Osteocyte (in vitro differentiated cells): ENCODE measurements around the gene KHDC4. TPM values are rescaled to one million over a fixed set of nuclear protein-coding genes. Genes with fewer than 3 reads are reported as not detected.
"Not testable (repeated sequence)": the region's sequence is repeated elsewhere in the genome, so short reads cannot be mapped to it uniquely, and the experiment has no call there.

Experiments
- DNase-seq: peaks from one replicate; pipeline ENCODE4 v3.0.0; 2021; ENCODE audit warnings: mixed read lengths; ENCODE audit not compliant: unreplicated experiment; ENCODE audit errors: extremely low spot score
- H3K27ac Mint-ChIP-seq: one replicate; pipeline ENCODE4 v1.8.0; 2021; ENCODE audit warnings: mild to moderate bottlenecking, mixed read lengths; ENCODE audit not compliant: unreplicated experiment
- H3K27me3 Mint-ChIP-seq: one replicate; pipeline ENCODE4 v1.8.0; 2021; ENCODE audit warnings: mixed read lengths; ENCODE audit not compliant: unreplicated experiment
- H3K36me3 Mint-ChIP-seq: one replicate; pipeline ENCODE4 v1.8.0; 2021; ENCODE audit warnings: mixed read lengths; ENCODE audit not compliant: unreplicated experiment
- H3K4me1 Mint-ChIP-seq: one replicate; pipeline ENCODE4 v1.8.0; 2021; ENCODE audit warnings: mixed read lengths; ENCODE audit not compliant: unreplicated experiment
- H3K4me3 Mint-ChIP-seq: one replicate; pipeline ENCODE4 v1.8.0; 2021; ENCODE audit warnings: mild to moderate bottlenecking, moderate library complexity, mixed read lengths; ENCODE audit not compliant: unreplicated experiment
- H3K9me3 Mint-ChIP-seq: one replicate; pipeline ENCODE4 v1.8.0; 2021; ENCODE audit warnings: mixed read lengths; ENCODE audit not compliant: unreplicated experiment
- total RNA-seq: library from RNA; stranded (reverse); gene quantifications from 2 replicates; pipeline ENCODE4 v1.2.1, GENCODE V29; 2021
- TF ChIP-seq, protein P1 (sequence below): fragments of 200-600 bp; sonication (generic); IDR thresholded peaks from 2 replicates; pipeline ENCODE4 v1.5.0; 2021; ENCODE audit warnings: antibody characterized with exemption, mild to moderate bottlenecking, moderate library complexity

KHDC4 gene
- total RNA-seq, 1 donor from 2014 or later: 53.7 TPM

DNA sequence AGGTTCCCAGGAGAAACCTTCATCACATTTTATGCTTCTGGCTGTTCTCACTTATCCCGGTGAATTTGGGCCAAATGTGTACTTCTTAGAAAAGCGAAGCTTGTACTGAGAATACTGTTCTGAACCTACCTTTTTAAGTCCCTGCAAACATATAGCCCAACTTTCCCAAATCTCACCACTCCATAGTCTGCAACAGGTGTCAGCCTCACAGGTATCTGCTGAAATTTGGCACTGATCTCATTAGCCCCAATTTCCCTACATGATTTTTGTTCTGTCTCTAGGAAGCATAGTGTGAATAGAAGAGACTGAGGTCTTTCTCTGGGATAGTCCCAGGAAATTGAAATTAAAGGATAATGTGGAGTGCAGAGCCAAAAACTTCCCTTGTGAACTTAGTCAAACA lies 34.5 kb downstream of the KHDC4 start:
- H3K27me3 Mint-ChIP-seq: no peaks in the 10 kb centered on the region

DNA sequence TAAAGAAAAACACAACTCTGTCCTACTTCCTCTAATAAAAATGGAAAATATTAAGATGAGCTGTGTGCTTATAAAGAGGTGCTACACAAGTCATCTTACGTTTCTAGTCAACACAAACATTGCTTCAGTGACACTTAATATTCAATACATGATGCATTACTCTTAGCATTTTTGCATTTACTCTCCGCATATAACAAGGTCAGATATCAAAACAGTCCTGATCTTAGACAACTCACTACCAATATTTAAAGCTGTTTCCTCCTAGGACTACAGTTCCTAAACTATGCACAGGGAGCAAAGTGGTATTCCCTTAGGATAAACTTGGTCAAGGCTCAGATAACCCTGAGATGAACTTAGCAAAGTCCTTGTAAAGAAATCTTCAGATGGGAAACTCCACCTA lies 35.3 kb downstream of the KHDC4 start:
- Mint-ChIP-seq H3K9me3 (no peaks in the 10 kb centered on the region), H3K27me3 (no peaks in the 10 kb centered on the region), H3K4me1 (peaks cover 4% of the 10 kb centered on the region), H3K36me3 (peaks cover 38% of the 10 kb centered on the region), H3K4me3 (no peak overlapping the region), H3K27ac (no peak overlapping the region)
- DNase-seq: no peak
- TF ChIP-seq, protein P1, sequence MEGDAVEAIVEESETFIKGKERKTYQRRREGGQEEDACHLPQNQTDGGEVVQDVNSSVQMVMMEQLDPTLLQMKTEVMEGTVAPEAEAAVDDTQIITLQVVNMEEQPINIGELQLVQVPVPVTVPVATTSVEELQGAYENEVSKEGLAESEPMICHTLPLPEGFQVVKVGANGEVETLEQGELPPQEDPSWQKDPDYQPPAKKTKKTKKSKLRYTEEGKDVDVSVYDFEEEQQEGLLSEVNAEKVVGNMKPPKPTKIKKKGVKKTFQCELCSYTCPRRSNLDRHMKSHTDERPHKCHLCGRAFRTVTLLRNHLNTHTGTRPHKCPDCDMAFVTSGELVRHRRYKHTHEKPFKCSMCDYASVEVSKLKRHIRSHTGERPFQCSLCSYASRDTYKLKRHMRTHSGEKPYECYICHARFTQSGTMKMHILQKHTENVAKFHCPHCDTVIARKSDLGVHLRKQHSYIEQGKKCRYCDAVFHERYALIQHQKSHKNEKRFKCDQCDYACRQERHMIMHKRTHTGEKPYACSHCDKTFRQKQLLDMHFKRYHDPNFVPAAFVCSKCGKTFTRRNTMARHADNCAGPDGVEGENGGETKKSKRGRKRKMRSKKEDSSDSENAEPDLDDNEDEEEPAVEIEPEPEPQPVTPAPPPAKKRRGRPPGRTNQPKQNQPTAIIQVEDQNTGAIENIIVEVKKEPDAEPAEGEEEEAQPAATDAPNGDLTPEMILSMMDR: no peak

More for the DNA sequence above, 34.5 kb downstream of the KHDC4 start:
- TF ChIP-seq, protein P1: no peak
- H3K4me3 Mint-ChIP-seq: no peak overlapping the region
- H3K36me3 Mint-ChIP-seq: peaks cover 46% of the 10 kb centered on the region
- H3K4me1 Mint-ChIP-seq: no peaks in the 10 kb centered on the region
- no peak for DNase-seq
- no peaks in the 10 kb centered on the region for H3K9me3 Mint-ChIP-seq
- no peak overlapping the region for H3K27ac Mint-ChIP-seq

DNA sequence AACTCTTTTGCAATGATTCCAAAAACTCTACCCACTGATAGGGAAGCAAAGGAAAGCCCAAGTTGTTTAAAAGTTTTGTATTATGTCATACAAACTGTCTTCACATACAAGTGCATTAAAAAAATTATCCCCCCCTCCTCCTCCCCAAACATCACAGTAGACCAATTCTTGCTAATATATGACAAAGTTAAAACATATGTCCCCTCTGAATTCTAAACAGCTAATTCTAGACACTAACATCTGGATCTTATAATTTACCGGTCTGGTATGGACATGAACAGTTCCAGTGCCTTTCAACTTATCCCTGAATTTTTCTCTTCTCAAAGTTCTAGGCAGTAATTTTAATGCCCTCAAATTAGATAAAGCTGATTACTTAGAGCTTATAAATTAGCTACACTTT lies 36.5 kb downstream of the KHDC4 start:
- Mint-ChIP-seq H3K4me3 (no peak overlapping the region), H3K36me3 (peaks cover 34% of the 10 kb centered on the region), H3K27ac (peak overlapping the region; percentile 31), H3K9me3 (no peaks in the 10 kb centered on the region), H3K4me1 (peaks cover 15% of the 10 kb centered on the region), H3K27me3 (no peaks in the 10 kb centered on the region)
- TF ChIP-seq, protein P1: no peak
- DNase-seq: no peak

DNA sequence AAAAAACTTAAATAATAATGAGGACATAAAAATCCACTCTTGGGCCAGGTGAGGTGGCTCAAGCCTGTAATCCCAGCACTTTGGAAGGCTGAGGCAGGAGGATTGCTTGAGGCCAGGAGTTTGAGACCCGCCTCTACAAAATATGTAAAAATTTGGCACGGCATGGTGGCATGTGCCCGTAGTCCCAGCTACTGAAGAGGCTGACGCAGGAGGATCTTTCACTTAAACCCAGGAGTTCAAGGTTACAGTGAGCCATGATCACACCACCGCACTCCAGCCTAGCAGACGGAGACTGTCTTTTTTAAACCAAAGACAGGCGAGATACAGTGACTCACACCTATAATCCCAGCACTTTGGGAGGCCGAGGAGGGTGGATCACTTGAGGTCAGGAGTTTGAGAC lies 37.7 kb downstream of the KHDC4 start:
- H3K27ac Mint-ChIP-seq, H3K9me3 Mint-ChIP-seq, DNase-seq, H3K4me3 Mint-ChIP-seq, H3K27me3 Mint-ChIP-seq: not testable (repeated sequence)
- peaks cover 31% of the 10 kb centered on the region for H3K36me3 Mint-ChIP-seq
- peaks cover 20% of the 10 kb centered on the region for H3K4me1 Mint-ChIP-seq

DNA sequence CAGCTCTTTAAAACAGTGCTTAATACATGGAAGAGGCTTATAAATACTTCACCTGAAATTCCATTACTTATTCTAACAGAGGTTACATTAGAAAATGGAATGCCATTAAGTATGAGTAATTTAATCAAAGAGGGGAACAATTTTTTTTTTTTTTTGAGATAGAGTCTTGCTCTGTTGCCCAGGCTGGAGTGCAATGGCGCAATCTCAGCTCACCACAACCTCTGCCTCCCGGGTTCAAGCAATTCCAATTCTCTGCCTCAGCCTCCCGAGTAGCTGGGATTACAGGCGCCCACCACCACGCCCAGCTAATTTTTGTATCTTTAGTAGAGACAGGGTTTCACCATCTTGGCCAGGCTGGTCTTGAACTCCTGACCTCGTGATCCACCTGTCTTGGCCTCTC lies 38.6 kb downstream of the KHDC4 start:
- Mint-ChIP-seq H3K4me1 (peaks cover 20% of the 10 kb centered on the region), H3K36me3 (peaks cover 30% of the 10 kb centered on the region)
- H3K27me3 Mint-ChIP-seq, H3K27ac Mint-ChIP-seq, H3K9me3 Mint-ChIP-seq, H3K4me3 Mint-ChIP-seq, DNase-seq: not testable (repeated sequence)

DNA sequence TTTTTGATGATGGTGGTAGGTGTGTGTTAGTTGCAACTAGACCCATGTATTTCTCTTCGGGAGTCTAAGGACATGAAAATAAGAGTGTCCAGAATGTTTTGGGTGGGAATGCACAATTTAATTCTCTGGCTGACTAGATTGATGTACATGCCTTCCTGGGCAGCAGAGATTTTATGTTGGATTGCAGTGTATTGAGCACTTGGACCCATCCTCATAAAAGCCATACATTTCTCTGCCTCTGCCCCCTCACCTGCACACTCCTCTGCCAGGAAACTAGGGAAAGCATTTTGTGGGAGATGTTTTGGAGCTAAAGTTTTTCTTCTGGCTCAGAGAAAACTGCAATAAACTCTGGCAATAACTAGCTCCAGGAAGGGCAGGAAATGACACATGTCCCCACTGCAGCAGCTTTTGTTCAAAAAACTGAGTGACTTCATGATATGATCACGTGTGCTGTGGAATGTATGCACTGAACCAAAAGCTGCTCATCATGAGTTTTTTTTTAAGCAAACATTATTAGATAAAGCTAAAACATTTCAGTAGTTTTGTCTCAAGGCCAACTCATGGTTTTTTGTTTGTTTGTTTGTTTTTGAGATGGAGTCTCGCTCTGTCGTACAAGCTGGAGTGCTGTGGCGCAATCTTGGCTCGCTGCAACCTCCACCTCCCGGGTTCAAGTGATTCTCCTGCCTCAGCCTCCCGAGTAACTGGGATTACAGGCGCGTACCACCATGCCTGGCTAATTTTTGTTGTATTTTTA lies 40.6 kb downstream of the KHDC4 start:
- Mint-ChIP-seq H3K27ac (peak overlapping the region; percentile 86), H3K9me3 (no peaks in the 10 kb centered on the region), H3K4me3 (peak overlapping the region; percentile 4), H3K27me3 (no peaks in the 10 kb centered on the region), H3K4me1 (peaks cover 26% of the 10 kb centered on the region), H3K36me3 (peaks cover 11% of the 10 kb centered on the region)
- TF ChIP-seq, protein P1: no peak
- no peak for DNase-seq
